Neural progenitor cell (in vitro differentiated cells): ENCODE measurements around the gene IQGAP3. TPM values are rescaled to one million over a fixed set of nuclear protein-coding genes. Genes with fewer than 3 reads are reported as not detected.

Experiments
- DNase-seq: peaks from one replicate; pipeline ENCODE4 v3.0.0-alpha.2; 2016; ENCODE audit warnings: low spot score
- H2AFZ ChIP-seq: fragments of 200-600 bp; sonication (generic); replicated peaks from 2 replicates; pipeline ENCODE4 v1.6.1; 2016; ENCODE audit warnings: antibody characterized with exemption
- H3F3A ChIP-seq: fragments of 200-600 bp; sonication (generic); 2 replicates; pipeline ENCODE4 v1.6.1; 2016; ENCODE audit warnings: antibody characterized with exemption, low read depth
- H3K27ac ChIP-seq: fragments of 200-600 bp; sonication (generic); 2 replicates; pipeline ENCODE4 v1.5.1; 2016; ENCODE audit warnings: mild to moderate bottlenecking
- H3K27me3 ChIP-seq: fragments of 200-600 bp; sonication (generic); 2 replicates; pipeline ENCODE4 v1.6.1; 2016; ENCODE audit warnings: mild to moderate bottlenecking, moderate library complexity
- H3K36me3 ChIP-seq: fragments of 200-600 bp; sonication (generic); 2 replicates; pipeline ENCODE4 v1.5.1; 2016
- H3K4me1 ChIP-seq: fragments of 200-600 bp; sonication (generic); 2 replicates; pipeline ENCODE4 v1.6.1; 2016; ENCODE audit warnings: mixed run types
- H3K4me2 ChIP-seq: fragments of 200-600 bp; sonication (generic); 2 replicates; pipeline ENCODE4 v1.6.1; 2016
- H3K4me3 ChIP-seq: fragments of 200-600 bp; sonication (generic); 2 replicates; pipeline ENCODE4 v1.5.1; 2016
- H3K79me2 ChIP-seq: fragments of 200-600 bp; sonication (generic); 2 replicates; pipeline ENCODE4 v1.6.1; 2016; ENCODE audit warnings: low read depth
- H3K9ac ChIP-seq: fragments of 200-600 bp; sonication (generic); 2 replicates; pipeline ENCODE4 v1.6.1; 2016
- H3K9me3 ChIP-seq: fragments of 200-600 bp; sonication (generic); 2 replicates; pipeline ENCODE4 v1.5.1; 2016; ENCODE audit warnings: low read depth
- H4K20me1 ChIP-seq: fragments of 200-600 bp; sonication (generic); 2 replicates; pipeline ENCODE4 v1.6.1; 2016; ENCODE audit warnings: low read depth
- H3K27ac Mint-ChIP-seq: 3 replicates; pipeline ENCODE4 v1.8.0; 2021; ENCODE audit warnings: mixed read lengths
- H3K27me3 Mint-ChIP-seq: 2 replicates; pipeline ENCODE4 v1.8.0; 2022; ENCODE audit warnings: low read depth, mild to moderate bottlenecking, inconsistent platforms, moderate library complexity, mixed read lengths; ENCODE audit not compliant: insufficient read depth
- H3K36me3 Mint-ChIP-seq: 3 replicates; pipeline ENCODE4 v1.8.0; 2021; ENCODE audit warnings: mixed read lengths
- H3K4me1 Mint-ChIP-seq: 3 replicates; pipeline ENCODE4 v1.8.0; 2021; ENCODE audit warnings: mixed read lengths
- H3K4me3 Mint-ChIP-seq: 3 replicates; pipeline ENCODE4 v1.8.0; 2021; ENCODE audit warnings: mild to moderate bottlenecking, moderate library complexity, mixed read lengths
- H3K9me3 Mint-ChIP-seq: 3 replicates; pipeline ENCODE4 v1.8.0; 2020; ENCODE audit warnings: mixed read lengths
- CTCF ChIP-seq: fragments of 200-600 bp; sonication (generic); IDR thresholded peaks from 2 replicates; pipeline ENCODE4 v1.5.1; 2017; ENCODE audit warnings: antibody characterized with exemption, mild to moderate bottlenecking
- EZH2 ChIP-seq: fragments of 200-600 bp; sonication (generic); IDR thresholded peaks from 2 replicates; pipeline ENCODE4 v1.6.1; 2017; ENCODE audit warnings: antibody characterized with exemption, mild to moderate bottlenecking, moderate library complexity
- EZH2phosphoT487 ChIP-seq: fragments of 200-600 bp; sonication (generic); IDR thresholded peaks from 2 replicates; pipeline ENCODE4 v1.6.1; 2017; ENCODE audit warnings: antibody characterized with exemption
- total RNA-seq: library from RNA; depleted of rRNA; stranded (reverse); fragments of >200 nt; gene quantifications from 2 replicates; pipeline ENCODE4 v1.2.3, GENCODE V29; 2015; ENCODE audit warnings: low replicate concordance

Gene IQGAP3
- total RNA-seq, 1 donor from 2014 or later: 31.5 TPM

- H4K20me1 ChIP-seq: no peaks in the 10 kb centered on the region
- Mint-ChIP-seq H3K4me3 (no peak overlapping the region), H3K4me1 (peaks cover 6% of the 10 kb centered on the region), H3K9me3 (no peaks in the 10 kb centered on the region), H3K36me3 (peaks cover 28% of the 10 kb centered on the region), H3K27ac (no peak overlapping the region), H3K27me3 (peaks cover 4% of the 10 kb centered on the region)
- no peak overlapping the region for H3K4me2 ChIP-seq
- H3K79me2 ChIP-seq: no peaks in the 10 kb centered on the region
- H3K36me3 ChIP-seq: no peaks in the 10 kb centered on the region
- no peak for TF ChIP-seq EZH2phosphoT487
- no peak for TF ChIP-seq EZH2
- no peak for TF ChIP-seq CTCF
- no peak for DNase-seq
- H3F3A ChIP-seq: no peaks in the 10 kb centered on the region
- no peak overlapping the region for H3K9ac ChIP-seq
- no peaks in the 10 kb centered on the region for H3K4me1 ChIP-seq
- no peak overlapping the region for H3K27ac ChIP-seq
- no peak overlapping the region for H2AFZ ChIP-seq
- no peak overlapping the region for H3K4me3 ChIP-seq
- no peaks in the 10 kb centered on the region for H3K9me3 ChIP-seq
- no peaks in the 10 kb centered on the region for H3K27me3 ChIP-seq
Observed at GRCh38 chr1:156525071-156525501, 47.3 kb downstream of the IQGAP3 start.

GRCh38 chr1:156524481-156524869, 47.9 kb downstream of the IQGAP3 start:
- Mint-ChIP-seq H3K36me3 (peaks cover 28% of the 10 kb centered on the region), H3K27me3 (peaks cover 4% of the 10 kb centered on the region), H3K27ac (no peak overlapping the region), H3K4me1 (peaks cover 6% of the 10 kb centered on the region), H3K9me3 (no peaks in the 10 kb centered on the region), H3K4me3 (no peak overlapping the region)
- no peaks in the 10 kb centered on the region for H3K36me3 ChIP-seq
- H3K4me1 ChIP-seq: no peaks in the 10 kb centered on the region
- no peak overlapping the region for H2AFZ ChIP-seq
- H3K9me3 ChIP-seq: no peaks in the 10 kb centered on the region
- H3K4me2 ChIP-seq: no peak overlapping the region
- H4K20me1 ChIP-seq: no peaks in the 10 kb centered on the region
- no peak overlapping the region for H3K9ac ChIP-seq
- DNase-seq: no peak
- no peaks in the 10 kb centered on the region for H3F3A ChIP-seq
- H3K79me2 ChIP-seq: no peaks in the 10 kb centered on the region
- no peak overlapping the region for H3K4me3 ChIP-seq
- no peaks in the 10 kb centered on the region for H3K27me3 ChIP-seq
- no peak overlapping the region for H3K27ac ChIP-seq
- TF ChIP-seq EZH2phosphoT487: no peak
- TF ChIP-seq CTCF: no peak
- no peak for TF ChIP-seq EZH2

- no peaks in the 10 kb centered on the region for H3F3A ChIP-seq
- Mint-ChIP-seq H3K27ac (no peak overlapping the region), H3K27me3 (peaks cover 4% of the 10 kb centered on the region), H3K4me3 (no peak overlapping the region), H3K36me3 (peaks cover 26% of the 10 kb centered on the region), H3K4me1 (peaks cover 6% of the 10 kb centered on the region), H3K9me3 (no peaks in the 10 kb centered on the region)
- H3K9ac ChIP-seq: no peak overlapping the region
- no peaks in the 10 kb centered on the region for H3K36me3 ChIP-seq
- no peak overlapping the region for H3K4me2 ChIP-seq
- H3K4me3 ChIP-seq: no peak overlapping the region
- TF ChIP-seq CTCF (no peak), EZH2phosphoT487 (no peak), EZH2 (no peak)
- H3K27me3 ChIP-seq: no peaks in the 10 kb centered on the region
- no peaks in the 10 kb centered on the region for H3K9me3 ChIP-seq
- H2AFZ ChIP-seq: no peak overlapping the region
- H3K79me2 ChIP-seq: no peaks in the 10 kb centered on the region
- DNase-seq: no peak
- no peaks in the 10 kb centered on the region for H4K20me1 ChIP-seq
- H3K27ac ChIP-seq: no peak overlapping the region
- H3K4me1 ChIP-seq: no peaks in the 10 kb centered on the region
Observed at GRCh38 chr1:156523801-156524480, 48.4 kb downstream of the IQGAP3 start.
